Neural progenitor cell (in vitro differentiated cells): ENCODE results near the gene GRID1. TPM values are rescaled to one million over a fixed set of nuclear protein-coding genes. Genes with fewer than 3 reads are reported as not detected.

Source experiments
- DNase-seq: peaks from one replicate; pipeline ENCODE4 v3.0.0-alpha.2; 2016; ENCODE audit warnings: low spot score
- H2AFZ ChIP-seq: fragments of 200-600 bp; sonication (generic); replicated peaks from 2 replicates; pipeline ENCODE4 v1.6.1; 2016; ENCODE audit warnings: antibody characterized with exemption
- H3F3A ChIP-seq: fragments of 200-600 bp; sonication (generic); 2 replicates; pipeline ENCODE4 v1.6.1; 2016; ENCODE audit warnings: antibody characterized with exemption, low read depth
- H3K27ac ChIP-seq: fragments of 200-600 bp; sonication (generic); 2 replicates; pipeline ENCODE4 v1.5.1; 2016; ENCODE audit warnings: mild to moderate bottlenecking
- H3K27me3 ChIP-seq: fragments of 200-600 bp; sonication (generic); 2 replicates; pipeline ENCODE4 v1.6.1; 2016; ENCODE audit warnings: mild to moderate bottlenecking, moderate library complexity
- H3K36me3 ChIP-seq: fragments of 200-600 bp; sonication (generic); 2 replicates; pipeline ENCODE4 v1.5.1; 2016
- H3K4me1 ChIP-seq: fragments of 200-600 bp; sonication (generic); 2 replicates; pipeline ENCODE4 v1.6.1; 2016; ENCODE audit warnings: mixed run types
- H3K4me2 ChIP-seq: fragments of 200-600 bp; sonication (generic); 2 replicates; pipeline ENCODE4 v1.6.1; 2016
- H3K4me3 ChIP-seq: fragments of 200-600 bp; sonication (generic); 2 replicates; pipeline ENCODE4 v1.5.1; 2016
- H3K79me2 ChIP-seq: fragments of 200-600 bp; sonication (generic); 2 replicates; pipeline ENCODE4 v1.6.1; 2016; ENCODE audit warnings: low read depth
- H3K9ac ChIP-seq: fragments of 200-600 bp; sonication (generic); 2 replicates; pipeline ENCODE4 v1.6.1; 2016
- H3K9me3 ChIP-seq: fragments of 200-600 bp; sonication (generic); 2 replicates; pipeline ENCODE4 v1.5.1; 2016; ENCODE audit warnings: low read depth
- H4K20me1 ChIP-seq: fragments of 200-600 bp; sonication (generic); 2 replicates; pipeline ENCODE4 v1.6.1; 2016; ENCODE audit warnings: low read depth
- H3K27ac Mint-ChIP-seq: 3 replicates; pipeline ENCODE4 v1.8.0; 2021; ENCODE audit warnings: mixed read lengths
- H3K27me3 Mint-ChIP-seq: 2 replicates; pipeline ENCODE4 v1.8.0; 2022; ENCODE audit warnings: low read depth, mild to moderate bottlenecking, inconsistent platforms, moderate library complexity, mixed read lengths; ENCODE audit not compliant: insufficient read depth
- H3K36me3 Mint-ChIP-seq: 3 replicates; pipeline ENCODE4 v1.8.0; 2021; ENCODE audit warnings: mixed read lengths
- H3K4me1 Mint-ChIP-seq: 3 replicates; pipeline ENCODE4 v1.8.0; 2021; ENCODE audit warnings: mixed read lengths
- H3K4me3 Mint-ChIP-seq: 3 replicates; pipeline ENCODE4 v1.8.0; 2021; ENCODE audit warnings: mild to moderate bottlenecking, moderate library complexity, mixed read lengths
- H3K9me3 Mint-ChIP-seq: 3 replicates; pipeline ENCODE4 v1.8.0; 2020; ENCODE audit warnings: mixed read lengths
- EZH2 ChIP-seq: fragments of 200-600 bp; sonication (generic); IDR thresholded peaks from 2 replicates; pipeline ENCODE4 v1.6.1; 2017; ENCODE audit warnings: antibody characterized with exemption, mild to moderate bottlenecking, moderate library complexity
- EZH2phosphoT487 ChIP-seq: fragments of 200-600 bp; sonication (generic); IDR thresholded peaks from 2 replicates; pipeline ENCODE4 v1.6.1; 2017; ENCODE audit warnings: antibody characterized with exemption
- total RNA-seq: library from RNA; depleted of rRNA; stranded (reverse); fragments of >200 nt; gene quantifications from 2 replicates; pipeline ENCODE4 v1.2.3, GENCODE V29; 2015; ENCODE audit warnings: low replicate concordance
- TF ChIP-seq, protein P1 (sequence below): fragments of 200-600 bp; sonication (generic); IDR thresholded peaks from 2 replicates; pipeline ENCODE4 v1.5.1; 2017; ENCODE audit warnings: antibody characterized with exemption, mild to moderate bottlenecking

Gene GRID1
- total RNA-seq, 1 donor from 2014 or later: not detected

DNA sequence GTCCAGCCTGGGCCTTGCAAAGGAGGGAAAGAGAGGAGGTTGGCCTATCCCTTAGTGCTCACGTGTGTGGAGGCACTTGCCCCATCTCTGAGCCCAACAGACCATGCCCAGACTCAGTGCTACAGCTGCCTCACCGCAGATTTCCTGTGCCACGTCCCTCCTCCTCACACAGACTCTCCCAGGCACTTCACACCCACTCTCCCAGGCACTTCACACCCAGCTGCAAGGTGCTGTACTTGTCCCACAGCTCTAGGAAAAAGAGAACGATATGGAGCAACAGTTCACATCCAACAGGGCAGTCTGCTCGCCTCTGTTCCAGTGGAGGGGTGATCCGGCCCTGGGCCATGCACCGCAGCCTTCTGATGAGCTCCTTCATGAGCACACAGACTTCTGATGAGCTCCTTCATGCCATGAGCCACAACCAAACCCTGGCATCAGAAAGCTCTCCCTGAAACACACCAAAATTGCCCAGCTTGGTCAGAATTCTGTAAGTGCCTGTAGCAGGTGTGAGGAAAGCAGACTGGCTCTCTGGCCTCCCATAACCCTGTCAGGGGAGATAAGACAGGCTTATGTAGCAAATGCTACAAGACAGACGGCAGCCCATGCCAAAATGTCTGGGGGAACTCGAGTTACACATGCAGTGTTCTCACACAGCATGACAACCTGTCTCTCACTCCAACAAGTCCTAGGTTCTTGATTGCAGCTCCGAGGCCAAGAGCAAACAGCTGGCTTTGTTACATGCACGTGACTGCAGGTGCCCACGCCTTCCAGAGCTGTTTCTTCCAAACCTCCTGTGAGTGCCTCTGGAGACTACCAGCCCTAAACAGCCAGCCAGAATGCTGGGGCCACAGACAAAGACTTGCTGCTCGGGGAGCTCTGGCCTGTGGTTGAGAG is 348.5 kb downstream of the GRID1 start:
- Histone ChIP-seq H3K9me3 (no peaks in the 10 kb centered on the region), H3K4me2 (no peak overlapping the region), H3K9ac (no peak overlapping the region), H3K4me3 (no peak overlapping the region), H3K4me1 (peaks cover 2% of the 10 kb centered on the region), H3K36me3 (no peaks in the 10 kb centered on the region), H3K27ac (no peak overlapping the region), H4K20me1 (no peaks in the 10 kb centered on the region), H3F3A (no peaks in the 10 kb centered on the region), H3K79me2 (no peaks in the 10 kb centered on the region), H2AFZ (peak overlapping the region; percentile 23), H3K27me3 (no peaks in the 10 kb centered on the region)
- peaks cover 2% of the 10 kb centered on the region for H3K4me1 Mint-ChIP-seq
- peak overlapping the region; percentile 48 for H3K27ac Mint-ChIP-seq
- no peak for DNase-seq
- H3K4me3 Mint-ChIP-seq: no peak overlapping the region
- no peaks in the 10 kb centered on the region for H3K9me3 Mint-ChIP-seq
- TF ChIP-seq EZH2: no peak
- TF ChIP-seq EZH2phosphoT487: no peak
- TF ChIP-seq, protein P1, sequence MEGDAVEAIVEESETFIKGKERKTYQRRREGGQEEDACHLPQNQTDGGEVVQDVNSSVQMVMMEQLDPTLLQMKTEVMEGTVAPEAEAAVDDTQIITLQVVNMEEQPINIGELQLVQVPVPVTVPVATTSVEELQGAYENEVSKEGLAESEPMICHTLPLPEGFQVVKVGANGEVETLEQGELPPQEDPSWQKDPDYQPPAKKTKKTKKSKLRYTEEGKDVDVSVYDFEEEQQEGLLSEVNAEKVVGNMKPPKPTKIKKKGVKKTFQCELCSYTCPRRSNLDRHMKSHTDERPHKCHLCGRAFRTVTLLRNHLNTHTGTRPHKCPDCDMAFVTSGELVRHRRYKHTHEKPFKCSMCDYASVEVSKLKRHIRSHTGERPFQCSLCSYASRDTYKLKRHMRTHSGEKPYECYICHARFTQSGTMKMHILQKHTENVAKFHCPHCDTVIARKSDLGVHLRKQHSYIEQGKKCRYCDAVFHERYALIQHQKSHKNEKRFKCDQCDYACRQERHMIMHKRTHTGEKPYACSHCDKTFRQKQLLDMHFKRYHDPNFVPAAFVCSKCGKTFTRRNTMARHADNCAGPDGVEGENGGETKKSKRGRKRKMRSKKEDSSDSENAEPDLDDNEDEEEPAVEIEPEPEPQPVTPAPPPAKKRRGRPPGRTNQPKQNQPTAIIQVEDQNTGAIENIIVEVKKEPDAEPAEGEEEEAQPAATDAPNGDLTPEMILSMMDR: no peak
- peaks cover 3% of the 10 kb centered on the region for H3K27me3 Mint-ChIP-seq
- no peaks in the 10 kb centered on the region for H3K36me3 Mint-ChIP-seq

DNA sequence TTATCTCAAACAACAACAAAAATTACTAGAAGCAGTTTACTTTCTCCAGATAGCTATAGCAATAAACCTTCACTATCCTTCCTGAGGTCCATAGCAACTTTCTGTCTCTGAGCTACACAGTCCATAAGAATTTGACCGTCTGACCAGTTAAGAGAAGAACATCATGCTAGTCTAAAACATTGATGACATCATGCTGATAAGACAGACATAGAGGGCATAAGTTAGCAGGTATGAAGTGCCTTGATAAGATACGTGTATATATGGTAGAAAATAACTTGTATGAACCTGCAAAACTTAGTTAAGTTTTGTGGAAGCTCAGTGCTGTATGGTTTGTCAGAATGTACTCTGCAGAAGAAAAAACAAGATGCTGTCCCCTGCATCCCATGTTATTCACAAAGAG is 353.0 kb downstream of the GRID1 start:
- no peak overlapping the region for H3K27ac Mint-ChIP-seq
- Histone ChIP-seq H3K9me3 (no peaks in the 10 kb centered on the region), H3K27ac (no peak overlapping the region), H3K36me3 (no peaks in the 10 kb centered on the region), H3K4me1 (peaks cover 2% of the 10 kb centered on the region), H2AFZ (no peak overlapping the region), H4K20me1 (no peaks in the 10 kb centered on the region), H3K79me2 (no peaks in the 10 kb centered on the region), H3K9ac (no peak overlapping the region), H3K27me3 (no peaks in the 10 kb centered on the region), H3K4me3 (no peak overlapping the region), H3K4me2 (no peak overlapping the region), H3F3A (no peaks in the 10 kb centered on the region)
- DNase-seq: no peak
- TF ChIP-seq, protein P1: no peak
- TF ChIP-seq EZH2 (no peak), EZH2phosphoT487 (no peak)
- H3K4me3 Mint-ChIP-seq: no peak overlapping the region
- H3K9me3 Mint-ChIP-seq: no peaks in the 10 kb centered on the region
- peaks cover 4% of the 10 kb centered on the region for H3K4me1 Mint-ChIP-seq
- H3K36me3 Mint-ChIP-seq: no peaks in the 10 kb centered on the region
- H3K27me3 Mint-ChIP-seq: peaks cover 3% of the 10 kb centered on the region

DNA sequence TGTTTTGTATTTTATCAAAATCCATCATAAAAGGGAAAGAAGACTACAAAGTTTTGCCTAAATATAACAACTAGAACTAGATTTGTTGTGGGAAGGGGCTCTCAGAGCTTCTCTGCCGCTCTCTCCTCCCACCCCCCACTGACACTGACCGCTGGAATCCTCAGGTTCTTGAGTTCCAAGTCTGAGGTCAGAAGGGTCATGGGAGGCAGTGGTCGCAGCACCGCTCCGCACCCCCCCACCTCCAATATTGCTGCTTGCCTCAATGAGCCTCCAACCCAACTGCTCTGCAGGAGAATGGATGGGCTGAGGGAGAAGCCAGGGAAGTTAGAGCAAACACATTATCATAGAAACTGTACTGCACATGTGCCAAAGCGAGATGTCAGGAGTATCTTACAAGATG is 359.4 kb downstream of the GRID1 start:
- Histone ChIP-seq H4K20me1 (no peaks in the 10 kb centered on the region), H3K9ac (no peak overlapping the region), H2AFZ (no peak overlapping the region), H3K4me3 (no peak overlapping the region), H3K4me1 (no peaks in the 10 kb centered on the region), H3K79me2 (no peaks in the 10 kb centered on the region), H3K9me3 (no peaks in the 10 kb centered on the region), H3K36me3 (no peaks in the 10 kb centered on the region), H3K4me2 (no peak overlapping the region), H3K27me3 (no peaks in the 10 kb centered on the region), H3K27ac (no peak overlapping the region), H3F3A (no peaks in the 10 kb centered on the region)
- no peak overlapping the region for H3K4me3 Mint-ChIP-seq
- no peaks in the 10 kb centered on the region for H3K36me3 Mint-ChIP-seq
- TF ChIP-seq, protein P1: no peak
- no peak for TF ChIP-seq EZH2phosphoT487
- TF ChIP-seq EZH2: no peak
- DNase-seq: no peak
- H3K4me1 Mint-ChIP-seq: peaks cover 2% of the 10 kb centered on the region
- H3K27ac Mint-ChIP-seq: no peak overlapping the region
- H3K27me3 Mint-ChIP-seq: peaks cover 8% of the 10 kb centered on the region
- H3K9me3 Mint-ChIP-seq: no peaks in the 10 kb centered on the region
